Esophagus muscularis mucosa (tissue), 4 donors: ENCODE measurements around the gene PAXIP1. TPM values are rescaled to one million over a fixed set of nuclear protein-coding genes. Genes with fewer than 3 reads are reported as not detected.
"Not testable (repeated sequence)": the region's sequence is repeated elsewhere in the genome, so short reads cannot be mapped to it uniquely, and the experiment has no call there.

Experiments
- DNase-seq: peaks from one replicate; pipeline ENCODE4 v3.0.0-alpha.2; 2017; ENCODE audit errors: extremely low spot score
- H3K27ac ChIP-seq, 4 donors: fragments of 200-600 bp; sonication (generic); replicated peaks in 1 of 4; 1 replicate in 3 of 4; 2 replicates in 1 of 4; pipeline ENCODE4 v1.5.1; 2016 to 2019; ENCODE audit warnings: mild to moderate bottlenecking in 1 of 4
- H3K27me3 ChIP-seq, 4 donors: fragments of 200-600 bp; sonication (generic); one replicate each; pipeline versions ENCODE4 v1.5.1 to v1.6.0; 2016 to 2019
- H3K36me3 ChIP-seq, 4 donors: fragments of 200-600 bp; sonication (generic); one replicate each; pipeline ENCODE4 v1.5.1; 2016 to 2019
- H3K4me1 ChIP-seq, 4 donors: fragments of 200-600 bp; sonication (generic); one replicate each; pipeline ENCODE4 v1.5.1; 2016 to 2019
- H3K4me3 ChIP-seq, 4 donors: fragments of 200-600 bp; sonication (generic); 1 replicate in 2 of 4; 2 replicates in 2 of 4; pipeline ENCODE4 v1.5.1; 2016 to 2019; ENCODE audit warnings: mild to moderate bottlenecking in 4 of 4, moderate library complexity in 1 of 4
- H3K9me3 ChIP-seq, 4 donors: fragments of 200-600 bp; sonication (generic); 1 replicate in 3 of 4; 2 replicates in 1 of 4; pipeline ENCODE4 v1.5.1; 2016 to 2019
- EP300 ChIP-seq: sonication (generic); formaldehyde crosslinking; IDR thresholded peaks from one replicate; pipeline ENCODE4 v1.6.1; 2017; ENCODE audit warnings: antibody characterized with exemption
- POLR2A ChIP-seq: fragments of 450-650 bp; IDR thresholded peaks from one replicate; pipeline ENCODE4 v1.6.1; 2017; ENCODE audit warnings: antibody characterized with exemption, moderate library complexity, mild to moderate bottlenecking, low read depth
- POLR2AphosphoS5 ChIP-seq, 2 donors: sonication (generic); formaldehyde crosslinking; IDR thresholded peaks; one replicate each; pipeline ENCODE4 v1.6.1; 2017; ENCODE audit warnings: antibody characterized with exemption in 2 of 2
- WGBS: methylation state at CpG from one replicate; pipeline ENCODE4 v1.1.5; 2018; 5-methylcytosine and 5-hydroxymethylcytosine counted together
- intact Hi-C: fragments of 100-400 bp; cut with DNase I; formaldehyde crosslinking; loops from one replicate; pipeline ENCODE4 v1.15.1; 2023
- total RNA-seq, 4 donors: library from RNA; depleted of rRNA; stranded (reverse); fragments of >200 nt; gene quantifications; one replicate each; pipeline versions ENCODE4 v1.1.0 to v1.2.1, GENCODE V29; 2016
- TF ChIP-seq, protein P1 (sequence below), 3 experiments: fragments of 200-600 bp in 2 of 3; fragments of 450-650 bp in 1 of 3; sonication (generic) in 2 of 3; IDR thresholded peaks; one replicate each; pipeline ENCODE4 v1.5.1; 2017 to 2019; ENCODE audit warnings: antibody characterized with exemption in 3 of 3, mild to moderate bottlenecking in 2 of 3, moderate library complexity in 1 of 3

PAXIP1 gene
- total RNA-seq, 4 donors from 2014 or later = 7.6 to 12.3 (median 9.5) TPM

DNA sequence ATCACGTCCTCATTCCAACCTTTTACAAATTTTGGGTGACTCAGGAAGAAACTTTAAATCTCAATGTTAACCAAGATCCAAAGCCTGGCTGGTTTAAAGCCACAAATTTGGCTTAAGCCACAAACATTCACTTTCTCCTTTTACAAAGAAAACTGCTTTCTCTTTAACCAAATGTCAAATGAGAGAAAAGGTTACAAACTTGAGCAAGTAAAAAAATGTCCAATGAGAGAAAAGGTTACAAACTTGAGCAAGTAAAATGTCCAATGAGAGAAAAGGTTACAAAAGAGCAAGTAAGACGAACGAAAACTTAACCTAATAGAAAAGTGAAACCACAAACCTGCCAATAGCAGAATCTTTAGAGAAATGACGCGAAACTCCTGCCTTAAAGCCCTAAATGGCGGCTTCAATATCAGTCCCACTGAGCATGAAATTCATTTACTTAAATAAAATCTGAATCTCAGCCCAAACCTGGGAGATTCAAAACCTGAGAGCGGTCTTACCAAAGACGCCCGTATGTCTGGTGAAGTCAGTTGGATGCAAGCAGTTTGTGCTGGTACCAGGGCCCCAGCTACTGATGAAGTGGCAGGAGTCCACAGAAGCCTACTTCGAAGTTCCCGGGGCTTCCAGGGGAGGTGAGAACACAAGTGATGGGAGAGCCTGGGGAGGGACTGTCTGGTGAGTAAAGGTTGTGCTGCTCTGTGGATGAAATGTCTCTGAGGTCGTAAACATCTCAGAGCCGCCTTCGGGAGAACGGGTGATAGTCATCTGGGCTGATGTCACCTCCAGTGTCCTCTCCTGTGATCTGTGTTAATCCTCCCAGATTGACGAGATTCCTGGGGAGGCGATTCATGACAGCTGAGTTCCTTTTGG, 74.6 kb downstream of the PAXIP1 start:
- no peaks in the 10 kb centered on the region for H3K9me3 ChIP-seq
- peak overlapping the region; percentile 86 to 91 (median 88) for H3K27ac ChIP-seq
- H3K4me3 ChIP-seq = peak overlapping the region; percentile 57 to 68 (median 67)
- peaks cover 6 to 20% (median 17%) of the 10 kb centered on the region in 4 donors for H3K4me1 ChIP-seq
- 3% methylated on average over 11 of the region's 17 CpGs for WGBS
- intact Hi-C loops = loop anchor here (2.0 to 10.0 kb wide), 3 partner anchors 72 to 836 kb away; partner anchors contain the start of gene INSIG1
- TF ChIP-seq EP300 (no peak), POLR2AphosphoS5 (IDR thresholded peaks at IDR 0.05) (peak in 1 of 2 donors; percentile 25), POLR2A (no peak)
- TF ChIP-seq, protein P1, sequence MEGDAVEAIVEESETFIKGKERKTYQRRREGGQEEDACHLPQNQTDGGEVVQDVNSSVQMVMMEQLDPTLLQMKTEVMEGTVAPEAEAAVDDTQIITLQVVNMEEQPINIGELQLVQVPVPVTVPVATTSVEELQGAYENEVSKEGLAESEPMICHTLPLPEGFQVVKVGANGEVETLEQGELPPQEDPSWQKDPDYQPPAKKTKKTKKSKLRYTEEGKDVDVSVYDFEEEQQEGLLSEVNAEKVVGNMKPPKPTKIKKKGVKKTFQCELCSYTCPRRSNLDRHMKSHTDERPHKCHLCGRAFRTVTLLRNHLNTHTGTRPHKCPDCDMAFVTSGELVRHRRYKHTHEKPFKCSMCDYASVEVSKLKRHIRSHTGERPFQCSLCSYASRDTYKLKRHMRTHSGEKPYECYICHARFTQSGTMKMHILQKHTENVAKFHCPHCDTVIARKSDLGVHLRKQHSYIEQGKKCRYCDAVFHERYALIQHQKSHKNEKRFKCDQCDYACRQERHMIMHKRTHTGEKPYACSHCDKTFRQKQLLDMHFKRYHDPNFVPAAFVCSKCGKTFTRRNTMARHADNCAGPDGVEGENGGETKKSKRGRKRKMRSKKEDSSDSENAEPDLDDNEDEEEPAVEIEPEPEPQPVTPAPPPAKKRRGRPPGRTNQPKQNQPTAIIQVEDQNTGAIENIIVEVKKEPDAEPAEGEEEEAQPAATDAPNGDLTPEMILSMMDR (IDR thresholded peaks at IDR 0.05) = peak in 1 of 3 experiments; percentile 3
- H3K27me3 ChIP-seq = no peaks in the 10 kb centered on the region
- no peaks in the 10 kb centered on the region for H3K36me3 ChIP-seq
- no peak for DNase-seq

DNA sequence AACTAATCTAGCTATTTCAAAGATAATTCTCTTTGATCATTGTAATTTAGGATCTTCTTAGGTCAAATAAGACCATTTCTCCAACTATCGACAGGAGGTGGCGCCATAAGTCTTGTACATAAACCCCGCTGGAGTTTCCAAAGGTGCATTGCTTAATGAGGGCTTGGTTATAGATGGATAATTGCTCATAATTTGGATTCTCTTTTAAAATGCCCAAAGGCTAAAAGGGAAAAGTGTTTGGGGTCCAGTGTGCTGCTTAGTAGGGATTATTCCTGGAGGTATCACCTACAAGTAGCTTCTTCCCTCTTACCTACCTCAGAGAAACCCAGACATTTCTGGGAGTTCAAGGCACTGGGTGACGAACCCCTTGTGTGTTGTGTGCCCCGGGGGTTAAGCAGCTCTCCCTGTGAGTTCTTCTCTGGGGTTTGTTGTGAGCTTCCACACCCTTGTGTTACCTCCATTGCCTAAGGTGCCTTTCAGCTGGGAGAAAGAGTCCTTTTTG, 75.2 kb downstream of the PAXIP1 start:
- 5% methylated on average over 5 of the region's 5 CpGs for WGBS
- DNase-seq = no peak
- no peaks in the 10 kb centered on the region for H3K36me3 ChIP-seq
- no peaks in the 10 kb centered on the region for H3K27me3 ChIP-seq
- H3K4me1 ChIP-seq = peaks cover 6 to 20% (median 17%) of the 10 kb centered on the region in 4 donors
- H3K9me3 ChIP-seq = no peaks in the 10 kb centered on the region
- H3K27ac ChIP-seq = peak overlapping the region; percentile 86 to 91 (median 88)
- H3K4me3 ChIP-seq = peak overlapping the region; percentile 57 to 68 (median 67)
- no peak for TF ChIP-seq EP300
- TF ChIP-seq POLR2AphosphoS5 (IDR thresholded peaks at IDR 0.05) = no peak
- TF ChIP-seq, protein P1 (IDR thresholded peaks at IDR 0.05) = peak; percentile 61 to 75 (median 63)
- no peak for TF ChIP-seq POLR2A
- intact Hi-C loops = loop anchor here (2.0 to 10.0 kb wide), 4 partner anchors 73 to 837 kb away; partner anchors contain the start of gene INSIG1

DNA sequence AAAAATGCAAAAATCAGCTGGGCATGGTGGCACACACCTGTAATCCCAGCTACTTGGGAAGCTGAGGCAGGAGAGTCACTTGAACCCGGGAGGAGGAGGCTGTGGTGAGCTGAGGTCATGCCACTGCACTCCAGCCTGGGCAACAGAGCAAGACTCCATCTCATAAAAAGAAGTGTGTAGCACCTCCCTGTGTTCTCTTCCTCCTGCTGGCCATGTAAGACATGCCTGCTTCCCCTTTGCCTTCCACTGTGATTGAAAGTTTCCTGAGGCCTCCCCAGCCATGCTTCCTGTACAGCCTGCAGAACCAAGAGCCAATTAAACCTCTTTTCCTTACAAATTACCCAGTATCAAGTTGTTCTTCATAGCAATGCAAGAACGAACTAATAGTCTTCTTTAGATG, 80.5 kb downstream of the PAXIP1 start:
- H3K27me3 ChIP-seq, H3K9me3 ChIP-seq, H3K4me1 ChIP-seq, H3K4me3 ChIP-seq, DNase-seq, H3K27ac ChIP-seq, H3K36me3 ChIP-seq: not testable (repeated sequence)
- intact Hi-C loops = loop anchor here (10.0 kb wide), 1 partner anchor 842 kb away; no protein-coding TSS in a partner anchor
- 77% methylated on average over 1 of the region's 2 CpGs for WGBS

DNA sequence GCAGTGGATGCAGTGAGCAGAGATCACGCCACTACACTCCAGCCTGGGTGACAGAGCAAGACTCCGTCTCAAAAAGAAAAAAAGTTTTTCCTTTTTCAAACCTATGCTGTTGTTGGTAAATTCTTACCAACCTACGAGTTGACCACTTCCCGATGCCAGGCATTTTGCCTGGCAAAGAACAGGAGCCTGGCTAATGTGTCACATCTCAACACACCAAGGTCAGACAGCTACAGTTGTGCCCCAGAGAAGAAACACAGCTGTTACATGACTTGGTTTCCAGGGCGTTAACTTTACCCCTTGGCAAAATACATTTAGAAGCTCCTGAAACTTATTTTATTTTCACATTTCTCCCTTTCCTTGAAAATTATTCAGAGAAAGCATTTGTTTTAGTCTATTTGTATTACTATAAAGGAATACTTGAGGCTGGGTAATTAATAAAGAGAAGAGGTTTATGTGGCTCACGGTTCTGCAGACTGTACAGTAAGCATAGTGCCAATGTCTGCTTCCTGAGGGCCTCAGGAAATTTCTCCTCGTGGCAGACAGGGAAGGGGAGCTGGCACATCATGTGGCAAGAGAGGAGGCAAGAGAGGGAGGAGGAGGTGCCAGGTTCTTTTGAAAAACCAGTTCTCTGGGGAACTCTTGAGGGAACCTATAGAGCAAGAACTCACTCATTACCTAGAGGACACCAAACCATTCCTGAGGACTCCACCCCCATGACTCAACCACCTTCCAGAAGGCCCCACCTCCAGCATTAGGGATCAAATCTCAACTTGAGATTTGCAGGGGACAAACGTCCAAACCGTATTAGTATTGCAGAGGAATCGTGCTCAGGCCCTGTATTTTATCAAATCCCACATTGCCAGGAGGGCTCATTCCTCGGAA, 83.3 kb downstream of the PAXIP1 start:
- DNase-seq = no peak
- H3K27ac ChIP-seq = no peak overlapping the region
- H3K36me3 ChIP-seq = no peaks in the 10 kb centered on the region
- TF ChIP-seq POLR2A (no peak), POLR2AphosphoS5 (IDR thresholded peaks at IDR 0.05) (no peak), EP300 (no peak)
- TF ChIP-seq, protein P1 (IDR thresholded peaks at IDR 0.05) = no peak
- H3K27me3 ChIP-seq = peaks cover 0 to 25% (median 1%) of the 10 kb centered on the region in 4 donors
- peaks cover 0 to 2% (median under 1%) of the 10 kb centered on the region in 4 donors for H3K4me1 ChIP-seq
- no peaks in the 10 kb centered on the region for H3K9me3 ChIP-seq
- WGBS = 65% methylated on average over 10 of the region's 11 CpGs
- H3K4me3 ChIP-seq = no peak overlapping the region
- intact Hi-C loops = loop anchor here (10.0 kb wide), 1 partner anchor 845 kb away; no protein-coding TSS in a partner anchor
